Measurements from ENCODE around the gene FAIM. TPM values are rescaled to one million over a fixed set of nuclear protein-coding genes. Genes with fewer than 3 reads are reported as not detected.
"Not testable (repeated sequence)": the region's sequence is repeated elsewhere in the genome, so short reads cannot be mapped to it uniquely, and the experiment has no call there.

Gene FAIM
- total and polyA plus RNA-seq, 12 donors: 1.5 to 15.7 (median 2.8) TPM

DNA sequence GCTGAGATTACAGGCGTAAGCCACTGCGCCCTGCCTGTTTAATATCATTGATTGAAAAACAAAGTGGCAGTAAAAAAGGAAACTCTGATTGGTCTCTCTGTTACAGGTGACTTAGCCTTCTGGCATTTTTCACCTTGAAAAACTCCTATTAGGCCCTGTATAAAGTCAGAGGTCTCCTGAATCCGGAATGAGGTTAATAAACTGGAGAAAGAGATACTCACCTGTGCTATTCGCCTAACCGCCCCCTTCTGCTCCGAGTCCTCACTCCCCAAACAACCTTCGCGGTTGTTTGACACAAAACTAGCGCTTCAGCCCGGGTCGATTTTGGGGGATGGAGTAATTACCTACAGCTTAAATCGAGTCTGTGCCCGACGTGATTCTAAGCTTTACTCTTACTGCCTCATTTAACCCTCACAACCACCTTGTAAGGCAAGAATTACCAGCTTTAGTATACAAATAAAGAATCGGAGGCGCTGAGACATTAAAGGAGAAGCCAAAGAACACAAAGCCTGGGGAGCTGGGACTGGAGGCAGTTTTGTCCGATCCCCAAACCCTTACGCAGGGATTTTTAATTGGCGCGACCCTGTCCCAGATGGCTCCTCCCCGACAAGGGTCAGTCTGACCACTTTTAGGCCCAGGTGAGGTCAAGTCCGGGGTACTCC is 15.0 kb upstream of the FAIM start:
- peak in 1 of 8 donors; percentile 1 for ATAC-seq

DNA sequence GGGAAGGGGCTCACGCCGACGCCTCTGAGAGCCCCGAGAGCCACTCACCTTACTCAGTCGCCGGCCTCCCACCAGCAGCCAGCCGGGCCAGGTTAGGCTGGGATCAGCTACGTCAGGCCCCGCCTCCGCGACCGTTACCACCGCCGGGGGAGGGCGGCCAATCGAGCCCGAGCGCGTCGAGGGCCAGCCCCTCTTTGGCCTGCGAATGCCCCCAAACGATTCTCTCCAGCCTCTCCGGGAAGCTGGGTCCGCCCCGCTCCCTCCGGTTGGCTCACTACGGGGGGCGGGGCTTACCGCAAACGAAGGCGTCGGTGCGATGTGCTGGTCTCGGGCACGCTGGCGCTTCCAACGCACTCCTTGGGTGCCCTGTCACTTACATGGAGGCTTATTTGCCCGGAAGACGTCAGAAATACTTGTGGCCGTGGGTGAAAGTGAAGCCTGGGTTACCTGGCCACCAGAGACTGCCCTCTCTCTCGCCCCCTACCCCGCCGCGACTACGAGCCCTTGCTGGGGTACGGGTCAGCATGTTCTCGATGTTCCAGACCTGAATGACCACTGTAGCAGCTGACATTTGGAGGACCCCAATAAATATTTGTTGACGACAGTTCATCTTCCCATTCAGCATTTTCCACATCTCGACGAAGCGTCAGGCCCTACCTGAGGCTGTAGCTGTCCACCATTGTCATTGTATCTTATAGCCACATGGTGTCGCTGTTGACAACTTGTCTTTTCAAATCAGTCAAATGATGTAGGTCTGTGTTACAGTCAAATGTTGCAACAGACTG is 14.2 kb upstream of the FAIM start, which contains the start of gene CEP70:
Gene CEP70, minus strand, starts transcription at position 111 of the 785 bp plus-strand sequence. CDS start 21,333 bp downstream, outside the sequence.
- peak; percentile 77 to 93 (median 90) for TF ChIP-seq CTCF (IDR thresholded peaks at IDR 0.05)
- H3K36me3 ChIP-seq: peaks cover 0 to 25% (median 0%) of the 10 kb centered on the region in 9 donors
- intact Hi-C loops (cut with DNase I): loop anchor here in 8 of 10 donors (1.0 to 10.0 kb wide), 10 partner anchors 14 to 328 kb away; partner anchors contain the start of gene FAIM (in 1 of the 8)

More for the DNA sequence above, 15.0 kb upstream of the FAIM start:
- Histone ChIP-seq H3K36me3 (peaks cover 0 to 32% (median 0%) of the 10 kb centered on the region in 9 donors), H3K27me3 (peaks cover 0 to 8% (median 0%) of the 10 kb centered on the region in 7 donors), H3K4me1 (peaks cover 0 to 25% (median 9%) of the 10 kb centered on the region in 9 donors), H3K27ac (peak overlapping the region; percentile 45 to 91 (median 87)), H3K9me3 (no peaks in the 10 kb centered on the region), H3K4me3 (peak overlapping the region; percentile 62 to 91 (median 74))
- no peak for DNase-seq
- WGBS, 2 donors: 9 to 12% methylated on average over 22 of the region's 22 CpGs
- TF ChIP-seq CTCF (IDR thresholded peaks at IDR 0.05): no peak
- intact Hi-C loops (cut with DNase I): loop anchor here in 8 of 10 donors (1.0 to 10.0 kb wide), 10 partner anchors 15 to 329 kb away; partner anchors contain the start of gene FAIM (in 1 of the 8)

DNA sequence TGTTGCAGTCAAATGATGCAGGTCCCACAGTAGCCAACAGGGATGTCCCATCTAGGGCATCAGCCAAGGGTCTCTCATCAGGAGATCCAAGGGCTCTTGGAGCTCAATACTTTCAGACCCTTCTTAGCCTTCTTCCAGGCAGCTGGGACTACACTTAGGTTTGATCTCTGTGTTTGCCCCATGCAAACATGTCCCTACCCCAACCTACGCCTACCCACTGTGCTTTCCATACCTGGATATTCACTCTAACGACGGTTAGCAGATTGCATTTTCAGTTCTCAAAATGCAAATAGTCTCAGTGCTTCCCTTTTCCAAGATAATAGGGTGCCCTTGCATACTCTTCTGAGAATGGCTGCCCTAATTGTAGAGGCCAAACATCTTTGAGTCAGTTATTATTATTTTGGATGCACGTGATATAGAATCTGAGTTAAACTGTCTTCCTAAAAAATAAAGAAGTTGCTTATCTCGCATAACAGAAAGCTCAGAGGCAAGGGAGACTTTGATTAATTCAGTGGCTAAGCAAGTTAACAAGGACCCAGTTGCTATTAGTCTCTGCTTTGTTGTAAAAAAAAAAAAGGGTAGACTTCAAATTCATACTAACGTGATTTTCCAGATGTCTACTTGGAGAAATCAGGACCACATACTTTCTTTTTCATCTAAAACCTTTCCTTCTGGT is 13.5 kb upstream of the FAIM start:
- peak in 2 of 9 donors; percentile 4 to 11 for TF ChIP-seq CTCF (IDR thresholded peaks at IDR 0.05)

More for the DNA sequence above, 14.2 kb upstream of the FAIM start, which contains the start of gene CEP70:
- Histone ChIP-seq H3K4me1 (peaks cover 0 to 25% (median 9%) of the 10 kb centered on the region in 9 donors), H3K4me3 (peak within 1 kb of the TSS; percentile 62 to 91 (median 74)), H3K27me3 (peaks cover 0 to 8% (median 0%) of the 10 kb centered on the region in 7 donors), H3K9me3 (no peaks in the 10 kb centered on the region), H3K27ac (peak within 1 kb of the TSS; percentile 45 to 91 (median 87))
- 0 to 1% methylated on average over 52 of the region's 52 CpGs for WGBS, 2 donors
- ATAC-seq (peak; percentile 98 to 99 (median 99)), DNase-seq (peak; percentile 93 to 94)

GRCh38 chr3:138597186-138597976 is 11.2 kb upstream of the FAIM start:
- H3K4me3 ChIP-seq, H3K36me3 ChIP-seq: not testable (repeated sequence)
- intact Hi-C loops (cut with DNase I): loop anchor here in 4 of 10 donors (5.0 to 10.0 kb wide), 3 partner anchors 97 to 320 kb away; no protein-coding TSS in a partner anchor

More for the DNA sequence above, 13.5 kb upstream of the FAIM start:
- no peaks in the 10 kb centered on the region for H3K9me3 ChIP-seq
- intact Hi-C loops (cut with DNase I): loop anchor here (1.0 to 10.0 kb wide), 10 partner anchors 14 to 328 kb away; partner anchors contain the start of gene FAIM (in 1 of the 10)
- H3K27ac ChIP-seq: peak overlapping the region in 3 of 10 donors; percentile 83 to 91 (median 87)
- H3K27me3 ChIP-seq: peaks cover 0 to 8% (median 0%) of the 10 kb centered on the region in 7 donors
- WGBS, 2 donors: 45 to 51% methylated on average over 6 of the region's 6 CpGs
- ATAC-seq (no peak), DNase-seq (no peak)
- H3K4me1 ChIP-seq: peaks cover 0 to 25% (median 9%) of the 10 kb centered on the region in 9 donors
- H3K36me3 ChIP-seq: peaks cover 0 to 18% (median 0%) of the 10 kb centered on the region in 9 donors
- peak overlapping the region in 8 of 10 donors; percentile 65 to 91 (median 76) for H3K4me3 ChIP-seq

More at GRCh38 chr3:138597186-138597976, 11.2 kb upstream of the FAIM start:
- H3K27ac ChIP-seq, H3K27me3 ChIP-seq, ATAC-seq, DNase-seq, H3K9me3 ChIP-seq: not testable (repeated sequence)
- peaks cover 0 to 25% (median 9%) of the 10 kb centered on the region in 9 donors for H3K4me1 ChIP-seq
- 90 to 92% methylated on average over 6 of the region's 6 CpGs for WGBS, 2 donors

All from heart right ventricle (tissue), 16 donors.